Mesenchymal stem cell (in vitro differentiated cells and primary cell): ENCODE results near the gene ANKRD62.

Experiments used
- DNase-seq: peaks from one replicate; pipeline ENCODE4 v3.0.0-alpha.2; 2013
- H2AFZ ChIP-seq: one replicate; pipeline ENCODE4 v1.6.1; 2013; ENCODE audit warnings: low read depth, mild to moderate bottlenecking, control low read depth, inconsistent platforms, low read length, moderate library complexity
- H2AK5ac ChIP-seq: 2 replicates; pipeline ENCODE4 v1.6.1; 2013; ENCODE audit warnings: low read length, moderate library complexity, mild to moderate bottlenecking, inconsistent platforms; ENCODE audit not compliant: severe bottlenecking
- H2BK120ac ChIP-seq: one replicate; pipeline ENCODE4 v1.6.1; 2013; ENCODE audit warnings: low read depth, mild to moderate bottlenecking, inconsistent platforms, low read length, moderate library complexity
- H2BK12ac ChIP-seq, 2 experiments: one replicate each; pipeline ENCODE4 v1.6.1; 2013; ENCODE audit warnings: inconsistent platforms in 2 of 2, low read length in 2 of 2, mild to moderate bottlenecking in 2 of 2, moderate library complexity in 2 of 2, control low read depth in 1 of 2
- H2BK15ac ChIP-seq: one replicate; pipeline ENCODE4 v1.6.1; 2013; ENCODE audit warnings: mild to moderate bottlenecking, low read depth, inconsistent platforms; ENCODE audit not compliant: poor library complexity, severe bottlenecking
- H2BK5ac ChIP-seq: 2 replicates; pipeline ENCODE4 v1.6.1; 2013; ENCODE audit warnings: low read depth, mild to moderate bottlenecking, low read length, control low read depth, inconsistent platforms; ENCODE audit not compliant: poor library complexity, severe bottlenecking
- H3K14ac ChIP-seq, 2 experiments: one replicate each; pipeline ENCODE4 v1.6.1; 2013; ENCODE audit warnings: inconsistent platforms in 2 of 2, low read length in 2 of 2, control low read depth in 1 of 2, mild to moderate bottlenecking in 1 of 2, moderate library complexity in 1 of 2
- H3K18ac ChIP-seq, 2 experiments: one replicate each; pipeline ENCODE4 v1.6.1; 2013; ENCODE audit warnings: inconsistent platforms in 2 of 2, low read length in 2 of 2, control low read depth in 1 of 2, low read depth in 1 of 2, mild to moderate bottlenecking in 1 of 2
- H3K23ac ChIP-seq, 2 experiments: one replicate each; pipeline ENCODE4 v1.6.1; 2013; ENCODE audit warnings: inconsistent platforms in 2 of 2, low read length in 2 of 2, mild to moderate bottlenecking in 2 of 2, moderate library complexity in 2 of 2, control low read depth in 1 of 2
- H3K27ac ChIP-seq: 2 replicates; pipeline ENCODE4 v1.5.1; 2013; ENCODE audit warnings: mild to moderate bottlenecking, moderate library complexity, low read length, control low read depth, inconsistent platforms; ENCODE audit not compliant: poor library complexity, severe bottlenecking
- H3K27me3 ChIP-seq, 2 experiments: 2 replicates each; pipeline versions ENCODE4 v1.6.1 to v1.7.0; 2013; ENCODE audit warnings: low read length in 2 of 2, mild to moderate bottlenecking in 2 of 2, moderate library complexity in 2 of 2, control low read depth in 1 of 2, inconsistent platforms in 1 of 2; ENCODE audit not compliant: control insufficient read depth in 1 of 2, insufficient read depth in 1 of 2
- H3K36me3 ChIP-seq, 2 experiments: 2 replicates each; pipeline versions ENCODE4 v1.6.1 to v1.7.0; 2013; ENCODE audit warnings: low read length in 2 of 2, control low read depth in 1 of 2, inconsistent platforms in 1 of 2, low read depth in 1 of 2, mild to moderate bottlenecking in 1 of 2; ENCODE audit not compliant: insufficient read depth in 2 of 2, control insufficient read depth in 1 of 2
- H3K4ac ChIP-seq, 2 experiments: one replicate each; pipeline ENCODE4 v1.6.1; 2013; ENCODE audit warnings: inconsistent platforms in 2 of 2, low read length in 2 of 2, mild to moderate bottlenecking in 2 of 2, moderate library complexity in 2 of 2, control low read depth in 1 of 2, low read depth in 1 of 2
- H3K4me1 ChIP-seq: 2 replicates; pipeline ENCODE4 v1.6.1; 2013; ENCODE audit warnings: low read depth, low read length, control low read depth; ENCODE audit not compliant: control insufficient read depth, insufficient read depth
- H3K4me2 ChIP-seq: 2 replicates; pipeline ENCODE4 v1.6.1; 2013; ENCODE audit warnings: low read length, mild to moderate bottlenecking, inconsistent platforms; ENCODE audit not compliant: poor library complexity, severe bottlenecking
- H3K4me3 ChIP-seq, 2 experiments: 2 replicates each; pipeline versions ENCODE4 v1.5.1 to v1.7.0; 2013; ENCODE audit warnings: low read length in 2 of 2, mild to moderate bottlenecking in 2 of 2, control low read depth in 1 of 2, low read depth in 1 of 2; ENCODE audit not compliant: insufficient read depth in 1 of 2
- H3K79me1 ChIP-seq: replicated peaks from 2 replicates; pipeline ENCODE4 v1.6.1; 2013; ENCODE audit warnings: mild to moderate bottlenecking, control low read depth, low read length, inconsistent platforms; ENCODE audit not compliant: poor library complexity, severe bottlenecking
- H3K9ac ChIP-seq: 2 replicates; pipeline ENCODE4 v1.7.0; 2013; ENCODE audit warnings: mild to moderate bottlenecking, low read length, moderate library complexity
- H3K9me3 ChIP-seq: 2 replicates; pipeline ENCODE4 v1.7.0; 2013; ENCODE audit warnings: mild to moderate bottlenecking, low read length; ENCODE audit not compliant: control insufficient read depth
- H4K8ac ChIP-seq: one replicate; pipeline ENCODE4 v1.6.1; 2013; ENCODE audit warnings: inconsistent platforms, mild to moderate bottlenecking, low read length, moderate library complexity
- H4K91ac ChIP-seq: one replicate; pipeline ENCODE4 v1.6.1; 2013; ENCODE audit warnings: mild to moderate bottlenecking, low read length, inconsistent platforms
- WGBS: methylation state at CpG from one replicate; pipeline ENCODE4 v1.1.7; 2013; ENCODE audit warnings: mixed read lengths; 5-methylcytosine and 5-hydroxymethylcytosine counted together

ANKRD62 gene

DNA sequence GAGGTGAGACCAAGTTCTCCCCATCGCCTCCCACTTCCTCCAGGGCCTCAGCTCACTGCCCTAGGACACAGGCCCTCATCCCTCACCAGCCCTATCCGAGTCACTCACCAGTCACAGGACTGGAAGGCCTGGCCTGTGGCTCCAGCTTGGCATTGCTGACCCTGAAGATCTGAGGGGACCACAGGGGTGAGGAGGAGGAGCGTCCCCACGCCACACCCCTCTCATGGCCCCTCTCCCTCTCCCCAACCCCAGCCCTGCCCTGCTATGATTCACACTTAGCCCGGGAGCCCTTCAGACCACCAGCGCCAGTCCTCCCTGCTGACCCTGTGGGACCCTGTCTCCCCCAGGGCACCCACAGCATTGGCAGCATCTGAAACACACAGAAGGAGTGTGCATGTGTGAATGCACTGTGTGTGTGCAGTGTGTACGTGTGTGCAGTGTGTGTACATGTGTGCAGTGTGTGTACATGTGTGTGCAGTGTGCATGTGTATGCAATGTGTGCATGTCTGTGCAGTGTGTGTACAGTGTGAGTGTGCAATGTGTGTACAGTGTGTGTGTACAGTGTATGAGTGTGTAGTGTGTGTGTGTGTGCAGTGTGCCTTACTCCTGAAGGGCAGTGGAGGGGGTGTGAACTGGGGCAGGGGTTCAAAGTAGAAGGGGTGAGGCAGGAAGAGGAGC, 29.4 kb upstream of the ANKRD62 start:
- Histone ChIP-seq H3K4me2 (no peak overlapping the region), H3K18ac (peak overlapping the region in 1 of 2 experiments; percentile 42), H3K9me3 (no peaks in the 10 kb centered on the region), H3K79me1 (no peaks in the 10 kb centered on the region), H3K36me3 (no peaks in the 10 kb centered on the region), H3K4me1 (peaks cover 8% of the 10 kb centered on the region), H3K23ac (peak overlapping the region in 1 of 2 experiments; percentile 34), H3K27ac (no peak overlapping the region), H3K14ac (peak overlapping the region in 1 of 2 experiments; percentile 88), H2BK12ac (no peak overlapping the region), H4K8ac (no peak overlapping the region), H3K27me3 (peaks cover 0 to 7% of the 10 kb centered on the region in 2 experiments), H2BK120ac (no peak overlapping the region), H3K4me3 (no peak overlapping the region), H2BK5ac (no peak overlapping the region), H2AFZ (no peak overlapping the region), H3K4ac (no peak overlapping the region), H2BK15ac (no peak overlapping the region), H3K9ac (no peak overlapping the region), H2AK5ac (no peak overlapping the region), H4K91ac (peak overlapping the region; percentile 8)
- DNase-seq = no peak
- 75% methylated on average over 5 of the region's 7 CpGs for WGBS

- 69% methylated on average over 5 of the region's 5 CpGs for WGBS
- no peak overlapping the region for H3K4ac ChIP-seq
Observed at GRCh38 chr18:12065397-12065796, 28.2 kb upstream of the ANKRD62 start.

DNA sequence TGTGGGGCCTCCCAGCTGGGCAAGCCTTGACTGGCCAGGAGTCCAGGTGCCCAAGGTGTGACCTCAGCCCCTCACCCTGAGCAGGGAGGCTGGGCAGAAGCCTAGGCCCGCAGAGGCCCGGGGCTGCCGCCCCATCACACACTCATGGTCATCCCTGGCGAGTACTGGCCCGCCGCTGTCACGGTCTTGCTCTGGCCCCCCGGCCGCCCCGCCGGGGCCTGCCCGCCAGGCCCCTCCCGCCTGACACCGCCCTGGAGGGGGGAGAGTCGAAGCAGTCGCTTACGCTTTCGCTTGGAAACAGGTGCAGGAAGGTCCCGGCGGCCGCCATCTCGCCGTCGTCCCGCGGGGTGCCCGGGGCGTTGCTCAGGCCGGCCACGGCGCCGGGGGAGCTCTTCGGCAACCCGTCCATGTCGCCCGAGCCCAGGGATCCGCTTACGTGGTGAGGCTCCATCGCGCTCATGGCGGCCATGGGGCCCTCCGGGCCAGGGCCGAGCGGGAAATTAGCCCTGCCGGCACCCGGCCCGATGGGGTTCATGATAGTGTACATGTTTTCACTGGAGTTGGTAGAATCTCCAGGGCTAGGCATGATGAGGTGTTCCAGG, 26.6 kb upstream of the ANKRD62 start:
- Histone ChIP-seq H2BK12ac (no peak overlapping the region), H3K18ac (no peak overlapping the region), H3K79me1 (no peaks in the 10 kb centered on the region), H3K23ac (no peak overlapping the region), H3K4ac (no peak overlapping the region), H3K9ac (no peak overlapping the region), H2BK5ac (no peak overlapping the region), H3K27ac (no peak overlapping the region), H3K9me3 (no peaks in the 10 kb centered on the region), H2AK5ac (no peak overlapping the region), H3K4me3 (no peak overlapping the region), H2BK120ac (no peak overlapping the region), H2BK15ac (no peak overlapping the region), H3K36me3 (no peaks in the 10 kb centered on the region), H4K91ac (no peak overlapping the region), H3K4me2 (no peak overlapping the region), H3K27me3 (peaks cover 0 to 4% of the 10 kb centered on the region in 2 experiments), H3K14ac (no peak overlapping the region), H2AFZ (no peak overlapping the region), H4K8ac (no peak overlapping the region), H3K4me1 (no peaks in the 10 kb centered on the region)
- WGBS = 98% methylated on average over 42 of the region's 47 CpGs
- DNase-seq = no peak

More at GRCh38 chr18:12065397-12065796, 28.2 kb upstream of the ANKRD62 start:
- no peak overlapping the region for H3K4me3 ChIP-seq
- H2BK5ac ChIP-seq = no peak overlapping the region
- no peaks in the 10 kb centered on the region for H3K36me3 ChIP-seq
- no peak overlapping the region for H4K91ac ChIP-seq
- peaks cover 2% of the 10 kb centered on the region for H3K4me1 ChIP-seq
- H2AK5ac ChIP-seq = no peak overlapping the region
- H2AFZ ChIP-seq = no peak overlapping the region
- no peak overlapping the region for H3K23ac ChIP-seq
- peaks cover 0 to 4% of the 10 kb centered on the region in 2 experiments for H3K27me3 ChIP-seq
- no peak overlapping the region for H2BK15ac ChIP-seq
- no peak overlapping the region for H3K4me2 ChIP-seq
- H3K27ac ChIP-seq = no peak overlapping the region
- H2BK12ac ChIP-seq = no peak overlapping the region
- H3K14ac ChIP-seq = no peak overlapping the region
- no peak overlapping the region for H4K8ac ChIP-seq
- no peak overlapping the region for H2BK120ac ChIP-seq
- no peaks in the 10 kb centered on the region for H3K9me3 ChIP-seq
- DNase-seq = no peak
- H3K18ac ChIP-seq = no peak overlapping the region
- no peak overlapping the region for H3K9ac ChIP-seq
- no peaks in the 10 kb centered on the region for H3K79me1 ChIP-seq

- Histone ChIP-seq H2AK5ac (no peak overlapping the region), H3K14ac (no peak overlapping the region), H3K23ac (no peak overlapping the region), H2BK12ac (no peak overlapping the region), H4K8ac (no peak overlapping the region), H3K18ac (no peak overlapping the region), H2BK120ac (no peak overlapping the region), H3K4me2 (no peak overlapping the region), H3K79me1 (no peaks in the 10 kb centered on the region), H3K4ac (no peak overlapping the region), H2BK15ac (no peak overlapping the region), H3K9ac (no peak overlapping the region), H3K4me1 (no peaks in the 10 kb centered on the region), H2BK5ac (no peak overlapping the region), H4K91ac (peak overlapping the region; percentile 27), H3K36me3 (no peaks in the 10 kb centered on the region), H2AFZ (no peak overlapping the region), H3K27ac (no peak overlapping the region), H3K4me3 (no peak overlapping the region), H3K27me3 (peaks cover 0 to 4% of the 10 kb centered on the region in 2 experiments), H3K9me3 (no peaks in the 10 kb centered on the region)
- WGBS = 97% methylated on average over 25 of the region's 26 CpGs
- no peak for DNase-seq
Observed at GRCh38 chr18:12067671-12068070, 26.0 kb upstream of the ANKRD62 start.
